ENCODE results near the gene CRIP2. TPM values are rescaled to one million over a fixed set of nuclear protein-coding genes. Genes with fewer than 3 reads are reported as not detected.

The CRIP2 gene
- total and polyA plus RNA-seq, 2 of the 4 experiments (the other 2 are of a cell fraction) = 18.1 to 123 TPM

DNA sequence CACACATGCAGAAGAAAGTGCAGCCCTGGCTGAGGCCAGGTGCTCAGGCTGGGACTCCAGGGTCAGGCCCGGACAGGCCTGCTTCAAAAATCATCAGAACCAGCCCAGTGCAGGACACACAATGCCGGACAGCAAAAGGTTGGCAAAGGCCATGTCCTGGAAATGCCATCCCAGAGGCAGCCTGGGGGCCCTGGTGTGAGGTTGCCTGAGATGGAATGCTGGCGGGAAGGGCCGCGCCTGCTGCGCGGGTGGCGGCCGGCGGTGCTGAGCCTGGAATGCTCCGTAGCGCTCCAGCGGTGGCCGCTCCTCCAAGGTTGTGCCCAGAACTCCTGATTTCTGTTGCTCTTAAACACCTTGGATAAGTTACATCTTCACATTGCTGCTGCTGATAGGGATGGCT, 21.7 kb upstream of the CRIP2 start:
- 88% methylated on average over 8 of the region's 14 CpGs; no CpG with 5 or more reads in 1 of the 2 experiments for WGBS, 2 experiments (ENCODE audit: extremely low coverage in 2 of 2, insufficient read length in 1 of 2)
- no peak overlapping the region for H3K27ac ChIP-seq (ENCODE audit: insufficient read depth, low read length)

More for the DNA sequence above, 21.7 kb upstream of the CRIP2 start:
- H4K20me1 ChIP-seq (ENCODE audit: insufficient read depth, low read length) = peaks cover 10% of the 10 kb centered on the region
- H3K36me3 ChIP-seq (ENCODE audit: control insufficient read depth, insufficient read depth, low read length) = peaks cover 57% of the 10 kb centered on the region
- H3K9ac ChIP-seq (ENCODE audit: low read depth, low read length) = no peak overlapping the region
- no peak overlapping the region for H4K8ac ChIP-seq (ENCODE audit: low read depth in 2 of 2, low read length in 2 of 2)
- H2BK5ac ChIP-seq (ENCODE audit: low read depth, low read length, poor library complexity, severe bottlenecking) = no peak overlapping the region
- H3K79me1 ChIP-seq (ENCODE audit: low read depth in 1 of 2, low read length in 2 of 2) = peaks cover 5 to 21% of the 10 kb centered on the region in 2 experiments; a peak in 2 of 4 replicates
- no peaks in the 10 kb centered on the region for H3K9me1 ChIP-seq (ENCODE audit: insufficient read depth, low read length)
- H3K9me3 ChIP-seq (ENCODE audit: control insufficient read depth, insufficient read depth, low read length) = no peaks in the 10 kb centered on the region
- no peaks in the 10 kb centered on the region for H3K27me3 ChIP-seq (ENCODE audit: control insufficient read depth, insufficient read depth, low read length)
- ATAC-seq (ENCODE audit: low read depth) = no peak
- no peak overlapping the region for H3K23ac ChIP-seq (ENCODE audit: low read depth, low read length)
- no peak overlapping the region for H3K4ac ChIP-seq (ENCODE audit: low read depth, low read length)
- H3K4me1 ChIP-seq (ENCODE audit: control insufficient read depth, insufficient read depth, low read length) = no peaks in the 10 kb centered on the region
- no peak overlapping the region for H3K14ac ChIP-seq (replicated peaks; ENCODE audit: low read depth, low read length)
- no peak overlapping the region for H2BK120ac ChIP-seq (ENCODE audit: low read depth, low read length)
- no peak overlapping the region for H4K91ac ChIP-seq (ENCODE audit: insufficient read depth, low read depth, low read length)
- H3K56ac ChIP-seq (ENCODE audit: extremely low read depth, insufficient read depth, low read length) = no peak overlapping the region
- no peak overlapping the region for H4K5ac ChIP-seq (ENCODE audit: low read depth, low read length)
- dilution Hi-C loops (cut with HindIII; ENCODE audit: low sequenced_read_pairs, unreplicated experiment) (no loop called here), intact Hi-C loops (cut with micrococcal nuclease) (no loop called here), in situ Hi-C loops (cut with MboI; ENCODE audit: low sequenced_read_pairs) (no loop called here)
- H2AFZ ChIP-seq (replicated peaks; ENCODE audit: low read length, poor library complexity) = no peak overlapping the region
- H2BK20ac ChIP-seq (ENCODE audit: low read depth, low read length) = no peak overlapping the region
- no TSS peak for BruUV-seq (replicated peaks)
- no peak overlapping the region for H3K18ac ChIP-seq (ENCODE audit: low read depth, low read length)
- H3K4me2 ChIP-seq (ENCODE audit: low read depth, low read length) = no peak overlapping the region
- H2AK9ac ChIP-seq (replicated peaks; ENCODE audit: low read depth, low read length, poor library complexity) = no peak overlapping the region
- CTCF ChIA-PET = no interaction called here
- H3K4me3 ChIP-seq (ENCODE audit: insufficient read depth, low read depth, low read length) = no peak overlapping the region
- no peak overlapping the region for H2AK5ac ChIP-seq (ENCODE audit: low read depth, low read length)
- no peak overlapping the region for H2BK15ac ChIP-seq (ENCODE audit: low read depth, low read length)
- TF ChIP-seq SMC3 (IDR thresholded peaks at IDR 0.05; ENCODE audit: low read depth, low read length) = no peak
- TF ChIP-seq BHLHE40 (IDR thresholded peaks at IDR 0.05; ENCODE audit: low read depth, low read length) = no peak
- TF ChIP-seq CHD1 (IDR thresholded peaks at IDR 0.05; ENCODE audit: low read depth, low read length) = no peak
- TF ChIP-seq MAFK (IDR thresholded peaks at IDR 0.05; ENCODE audit: low read depth, low read length) = no peak
- TF ChIP-seq CEBPB (IDR thresholded peaks at IDR 0.05; ENCODE audit: low read depth, low read length) = no peak
- no peak for TF ChIP-seq CTCF (conservative IDR thresholded peaks at IDR 0.05; ENCODE audit: low read depth, low read length)
- TF ChIP-seq NFE2L2 (IDR thresholded peaks at IDR 0.05; ENCODE audit: low read depth, low read length) = no peak
- no peak for TF ChIP-seq RAD21 (IDR thresholded peaks at IDR 0.05; ENCODE audit: low read length)
- no peak for TF ChIP-seq POLR2A (IDR thresholded peaks at IDR 0.05; ENCODE audit: low read depth, low read length)
- no peak for TF ChIP-seq MXI1 (IDR thresholded peaks at IDR 0.05; ENCODE audit: borderline replicate concordance, low read depth, low read length)
- no peak for TF ChIP-seq MAZ (IDR thresholded peaks at IDR 0.05; ENCODE audit: borderline replicate concordance, low read depth, low read length)
- TF ChIP-seq RFX5 (IDR thresholded peaks at IDR 0.05; ENCODE audit: low read depth, low read length) = no peak
- no peak for TF ChIP-seq RCOR1 (IDR thresholded peaks at IDR 0.05; ENCODE audit: insufficient replicate concordance, low read length)
- no peak for TF ChIP-seq FOS (IDR thresholded peaks at IDR 0.05; ENCODE audit: low read depth, low read length)
- TF ChIP-seq ELK1 (IDR thresholded peaks at IDR 0.05; ENCODE audit: borderline replicate concordance, low read depth, low read length) = no peak
- TF ChIP-seq, protein P1, sequence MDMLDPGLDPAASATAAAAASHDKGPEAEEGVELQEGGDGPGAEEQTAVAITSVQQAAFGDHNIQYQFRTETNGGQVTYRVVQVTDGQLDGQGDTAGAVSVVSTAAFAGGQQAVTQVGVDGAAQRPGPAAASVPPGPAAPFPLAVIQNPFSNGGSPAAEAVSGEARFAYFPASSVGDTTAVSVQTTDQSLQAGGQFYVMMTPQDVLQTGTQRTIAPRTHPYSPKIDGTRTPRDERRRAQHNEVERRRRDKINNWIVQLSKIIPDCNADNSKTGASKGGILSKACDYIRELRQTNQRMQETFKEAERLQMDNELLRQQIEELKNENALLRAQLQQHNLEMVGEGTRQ (IDR thresholded peaks at IDR 0.05; ENCODE audit: low read depth, low read length) = no peak
- POLR2A ChIA-PET (ENCODE audit: unreplicated experiment) = no interaction called here
- DNase-seq = no peak
